Activated naive CD4-positive, alpha-beta T cell treated with anti-CD3 and anti-CD28 coated beads, Interleukin-2, amount 50 U/mL, for 24 hours (primary cell): Measurements from ENCODE around the gene MAGI1.
"Not testable (repeated sequence)": the region's sequence is repeated elsewhere in the genome, so short reads cannot be mapped to it uniquely, and the experiment has no call there.

Experiments used
- H3K27ac Mint-ChIP-seq: one replicate; pipeline ENCODE4 v1.8.0; 2021; ENCODE audit warnings: mild to moderate bottlenecking, mixed read lengths
- H3K27me3 Mint-ChIP-seq: one replicate; pipeline ENCODE4 v1.8.0; 2021; ENCODE audit warnings: mixed read lengths
- H3K36me3 Mint-ChIP-seq: one replicate; pipeline ENCODE4 v1.8.0; 2021; ENCODE audit warnings: mixed read lengths
- H3K4me1 Mint-ChIP-seq: one replicate; pipeline ENCODE4 v1.8.0; 2021; ENCODE audit warnings: mixed read lengths
- H3K4me3 Mint-ChIP-seq: one replicate; pipeline ENCODE4 v1.8.0; 2021; ENCODE audit warnings: mild to moderate bottlenecking, mixed read lengths
- H3K9me3 Mint-ChIP-seq: one replicate; pipeline ENCODE4 v1.8.0; 2021; ENCODE audit warnings: mixed read lengths

Gene MAGI1

GRCh38 chr3:65523878-65524277 is 514.8 kb downstream of the MAGI1 start:
- peaks cover 3% of the 10 kb centered on the region for H3K9me3 Mint-ChIP-seq
- no peak overlapping the region for H3K4me3 Mint-ChIP-seq
- H3K27ac Mint-ChIP-seq, result no peak overlapping the region
- H3K27me3 Mint-ChIP-seq, result no peaks in the 10 kb centered on the region
- no peaks in the 10 kb centered on the region for H3K36me3 Mint-ChIP-seq
- H3K4me1 Mint-ChIP-seq, result no peaks in the 10 kb centered on the region

- peaks cover 9% of the 10 kb centered on the region for H3K9me3 Mint-ChIP-seq
- no peak overlapping the region for H3K4me3 Mint-ChIP-seq
- no peak overlapping the region for H3K27ac Mint-ChIP-seq
- H3K4me1 Mint-ChIP-seq, result no peaks in the 10 kb centered on the region
- H3K27me3 Mint-ChIP-seq, result no peaks in the 10 kb centered on the region
- no peaks in the 10 kb centered on the region for H3K36me3 Mint-ChIP-seq
These were observed 517.7 kb downstream of the MAGI1 start for GRCh38 chr3:65521032-65521431.

- Mint-ChIP-seq H3K36me3 (no peaks in the 10 kb centered on the region), H3K4me3 (no peak overlapping the region), H3K27me3 (no peaks in the 10 kb centered on the region), H3K27ac (no peak overlapping the region), H3K9me3 (peaks cover 9% of the 10 kb centered on the region), H3K4me1 (no peaks in the 10 kb centered on the region)
These were observed 521.7 kb downstream of the MAGI1 start for GRCh38 chr3:65516998-65517397.

- not testable (repeated sequence) for H3K27me3 Mint-ChIP-seq, H3K36me3 Mint-ChIP-seq, H3K4me3 Mint-ChIP-seq, H3K27ac Mint-ChIP-seq, H3K9me3 Mint-ChIP-seq, H3K4me1 Mint-ChIP-seq
These were observed 524.4 kb downstream of the MAGI1 start for GRCh38 chr3:65514317-65514716.

- H3K27me3 Mint-ChIP-seq, H3K36me3 Mint-ChIP-seq, H3K9me3 Mint-ChIP-seq, H3K4me3 Mint-ChIP-seq, H3K27ac Mint-ChIP-seq, H3K4me1 Mint-ChIP-seq: not testable (repeated sequence)
These were observed 529.3 kb downstream of the MAGI1 start for GRCh38 chr3:65509423-65509794.

- Mint-ChIP-seq H3K4me1 (no peaks in the 10 kb centered on the region), H3K27me3 (no peaks in the 10 kb centered on the region), H3K4me3 (no peak overlapping the region), H3K27ac (no peak overlapping the region), H3K36me3 (no peaks in the 10 kb centered on the region), H3K9me3 (no peaks in the 10 kb centered on the region)
These were observed 529.8 kb downstream of the MAGI1 start for GRCh38 chr3:65508750-65509422.

GRCh38 chr3:65507437-65507836 is 531.3 kb downstream of the MAGI1 start:
- no peak overlapping the region for H3K4me3 Mint-ChIP-seq
- H3K36me3 Mint-ChIP-seq, result no peaks in the 10 kb centered on the region
- no peak overlapping the region for H3K27ac Mint-ChIP-seq
- H3K27me3 Mint-ChIP-seq, result no peaks in the 10 kb centered on the region
- no peaks in the 10 kb centered on the region for H3K9me3 Mint-ChIP-seq
- no peaks in the 10 kb centered on the region for H3K4me1 Mint-ChIP-seq

GRCh38 chr3:65503776-65504175 is 534.9 kb downstream of the MAGI1 start:
- H3K27ac Mint-ChIP-seq, result no peak overlapping the region
- H3K4me1 Mint-ChIP-seq, result no peaks in the 10 kb centered on the region

GRCh38 chr3:65502526-65502925 is 536.2 kb downstream of the MAGI1 start:
- Mint-ChIP-seq H3K27ac (no peak overlapping the region), H3K36me3 (no peaks in the 10 kb centered on the region), H3K4me3 (no peak overlapping the region), H3K4me1 (no peaks in the 10 kb centered on the region), H3K27me3 (no peaks in the 10 kb centered on the region), H3K9me3 (no peaks in the 10 kb centered on the region)

More at GRCh38 chr3:65503776-65504175, 534.9 kb downstream of the MAGI1 start:
- no peaks in the 10 kb centered on the region for H3K36me3 Mint-ChIP-seq
- no peaks in the 10 kb centered on the region for H3K27me3 Mint-ChIP-seq
- no peaks in the 10 kb centered on the region for H3K9me3 Mint-ChIP-seq
- H3K4me3 Mint-ChIP-seq, result no peak overlapping the region

GRCh38 chr3:65500398-65501306 is 538.1 kb downstream of the MAGI1 start:
- H3K9me3 Mint-ChIP-seq, result peaks cover 6% of the 10 kb centered on the region
- no peaks in the 10 kb centered on the region for H3K27me3 Mint-ChIP-seq
- H3K27ac Mint-ChIP-seq, result no peak overlapping the region
- no peaks in the 10 kb centered on the region for H3K36me3 Mint-ChIP-seq
- no peak overlapping the region for H3K4me3 Mint-ChIP-seq
- no peaks in the 10 kb centered on the region for H3K4me1 Mint-ChIP-seq

GRCh38 chr3:65497846-65498245 is 540.9 kb downstream of the MAGI1 start:
- Mint-ChIP-seq H3K27ac (no peak overlapping the region), H3K27me3 (no peaks in the 10 kb centered on the region), H3K36me3 (no peaks in the 10 kb centered on the region), H3K4me3 (no peak overlapping the region), H3K9me3 (peaks cover 9% of the 10 kb centered on the region), H3K4me1 (no peaks in the 10 kb centered on the region)

- Mint-ChIP-seq H3K4me1 (no peaks in the 10 kb centered on the region), H3K4me3 (no peak overlapping the region), H3K27me3 (no peaks in the 10 kb centered on the region), H3K27ac (no peak overlapping the region), H3K9me3 (peaks cover 11% of the 10 kb centered on the region), H3K36me3 (no peaks in the 10 kb centered on the region)
These were observed 541.5 kb downstream of the MAGI1 start for GRCh38 chr3:65497236-65497635.

GRCh38 chr3:65493938-65494337 is 544.8 kb downstream of the MAGI1 start:
- Mint-ChIP-seq H3K27me3 (no peaks in the 10 kb centered on the region), H3K27ac (no peak overlapping the region), H3K4me1 (no peaks in the 10 kb centered on the region), H3K9me3 (peaks cover 14% of the 10 kb centered on the region), H3K4me3 (no peak overlapping the region), H3K36me3 (no peaks in the 10 kb centered on the region)

- no peaks in the 10 kb centered on the region for H3K4me1 Mint-ChIP-seq
- H3K27me3 Mint-ChIP-seq, result no peaks in the 10 kb centered on the region
- no peaks in the 10 kb centered on the region for H3K36me3 Mint-ChIP-seq
- H3K9me3 Mint-ChIP-seq, result peaks cover 14% of the 10 kb centered on the region
- H3K4me3 Mint-ChIP-seq, result no peak overlapping the region
- H3K27ac Mint-ChIP-seq, result no peak overlapping the region
These were observed 545.3 kb downstream of the MAGI1 start for GRCh38 chr3:65493371-65493882.

- Mint-ChIP-seq H3K9me3 (peaks cover 14% of the 10 kb centered on the region), H3K27me3 (no peaks in the 10 kb centered on the region), H3K4me3 (no peak overlapping the region), H3K27ac (no peak overlapping the region), H3K36me3 (no peaks in the 10 kb centered on the region), H3K4me1 (no peaks in the 10 kb centered on the region)
These were observed 546.5 kb downstream of the MAGI1 start for GRCh38 chr3:65492249-65492648.

- Mint-ChIP-seq H3K27ac (no peak overlapping the region), H3K9me3 (peaks cover 10% of the 10 kb centered on the region), H3K36me3 (no peaks in the 10 kb centered on the region), H3K27me3 (no peaks in the 10 kb centered on the region), H3K4me3 (no peak overlapping the region), H3K4me1 (no peaks in the 10 kb centered on the region)
These were observed 548.6 kb downstream of the MAGI1 start for GRCh38 chr3:65490114-65490513.
